ENCODE results near the gene MAP3K7CL. TPM values are rescaled to one million over a fixed set of nuclear protein-coding genes. Genes with fewer than 3 reads are reported as not detected.

Gene MAP3K7CL
- total RNA-seq, 1 donor from 2014 or later = 1.2 TPM

Other genes starting within 250 kb of the MAP3K7CL start
- gene LTN1, start 137.8 kb upstream of the MAP3K7CL start, total RNA-seq (ENCODE audit: unreplicated experiment) = 32.9 TPM
- gene RWDD2B, start 111.3 kb upstream of the MAP3K7CL start, total RNA-seq (ENCODE audit: unreplicated experiment) = 12.3 TPM
- gene USP16, start 106.0 kb upstream of the MAP3K7CL start, total RNA-seq (ENCODE audit: unreplicated experiment) = 21.9 TPM
- 186 TPM for gene CCT8, start 57.0 kb upstream of the MAP3K7CL start, total RNA-seq (ENCODE audit: unreplicated experiment)
- gene BACH1, start 168.3 kb downstream of the MAP3K7CL start, total RNA-seq (ENCODE audit: unreplicated experiment) = 78.8 TPM